GM18508 (cell line): Measurements from ENCODE around the gene DNAH8.

ENCODE experiments used
- ATAC-seq: cut with Tn5 transposase; IDR thresholded peaks from one replicate; pipeline ENCODE4 v1.9.1; 2021; ENCODE audit warnings: moderate number of reproducible peaks; ENCODE audit not compliant: insufficient read depth, unreplicated experiment

Gene DNAH8

DNA sequence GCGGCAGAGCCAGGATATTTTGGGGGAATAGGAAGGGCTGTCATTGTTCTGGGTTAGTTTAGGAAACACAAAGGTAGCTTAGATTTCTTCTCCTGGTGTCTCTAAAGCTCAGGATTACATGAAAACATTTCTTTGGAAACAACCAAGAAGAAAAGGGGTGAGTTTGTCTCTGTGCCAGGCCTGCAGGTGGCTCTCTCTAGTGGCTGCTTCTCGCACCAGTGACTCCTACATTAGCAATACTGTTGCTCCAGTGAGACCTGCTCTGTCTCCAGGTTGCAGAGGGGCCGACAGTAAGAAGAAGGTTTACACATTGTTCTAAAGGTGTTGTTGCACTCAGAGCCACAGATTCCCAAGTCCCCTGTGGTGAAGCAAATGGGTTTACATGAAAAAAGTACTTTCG lies 228.9 kb downstream of the DNAH8 start:
- no peak for ATAC-seq

DNA sequence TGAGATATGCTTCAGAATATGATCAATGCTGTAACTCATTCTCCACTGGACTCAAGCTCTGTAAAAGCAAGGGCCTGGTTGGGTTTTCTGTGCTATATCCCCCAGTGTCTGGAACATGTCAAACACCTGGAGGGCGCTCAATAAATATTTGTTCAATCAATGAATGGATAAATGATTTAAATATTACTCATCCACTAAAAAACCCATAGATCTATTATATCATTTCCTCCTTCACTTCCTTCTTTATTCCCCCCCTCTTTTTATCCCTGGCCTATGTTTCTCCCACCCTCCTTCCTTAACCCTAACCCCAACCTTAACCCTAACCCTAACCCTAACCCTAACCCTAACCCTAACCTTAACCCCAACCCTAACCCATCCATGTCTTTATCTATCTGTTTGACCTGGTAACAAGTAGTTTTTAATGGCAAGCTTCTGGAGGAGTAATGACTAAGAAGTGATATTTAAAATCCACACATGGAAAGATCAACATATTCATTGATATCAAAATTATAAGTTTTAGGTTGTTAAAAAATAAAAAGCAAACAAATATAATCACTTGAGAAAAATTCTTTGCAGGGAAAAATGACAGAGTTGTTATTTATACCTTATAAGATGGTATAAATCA lies 229.7 kb downstream of the DNAH8 start:
- ATAC-seq = no peak

GRCh38 chr6:38955861-38956260 lies 240.8 kb downstream of the DNAH8 start:
- ATAC-seq = no peak

DNA sequence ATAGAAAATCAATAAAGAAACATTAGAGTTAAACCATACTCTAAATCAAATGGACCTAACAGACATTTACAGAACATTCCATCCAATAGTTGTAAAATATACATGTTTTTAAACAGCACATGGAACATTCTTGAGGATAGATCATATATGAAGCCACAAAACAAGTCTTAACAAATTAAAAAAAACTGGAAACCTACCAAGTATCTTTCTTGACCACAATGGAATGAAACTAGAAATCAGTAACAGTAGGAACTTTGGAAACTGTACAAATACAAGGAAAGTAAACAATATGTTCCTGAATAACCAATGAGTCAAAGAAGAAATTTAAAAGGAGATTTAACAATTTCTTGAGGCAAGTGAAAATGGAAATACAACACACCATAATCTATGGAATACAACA lies 242.3 kb downstream of the DNAH8 start:
- no peak for ATAC-seq

DNA sequence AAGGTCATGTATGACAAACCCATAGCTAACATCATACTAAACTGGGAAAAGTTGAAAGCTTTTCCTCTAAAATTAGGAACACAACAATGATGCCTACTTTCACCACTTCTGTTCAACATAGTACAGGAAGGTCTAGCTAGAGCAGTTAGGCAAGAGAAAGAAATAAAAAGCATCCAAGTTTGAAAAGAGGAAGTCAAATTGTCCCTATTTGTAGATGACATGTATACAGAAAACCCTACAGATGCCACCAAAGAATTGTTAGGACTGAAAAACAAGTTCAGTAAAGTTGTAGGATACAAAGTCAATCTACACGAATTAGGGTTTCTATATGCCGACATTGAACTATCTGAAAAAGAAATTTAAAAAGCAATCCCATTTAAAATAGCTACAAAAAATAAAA lies 244.0 kb downstream of the DNAH8 start:
- ATAC-seq = no peak

DNA sequence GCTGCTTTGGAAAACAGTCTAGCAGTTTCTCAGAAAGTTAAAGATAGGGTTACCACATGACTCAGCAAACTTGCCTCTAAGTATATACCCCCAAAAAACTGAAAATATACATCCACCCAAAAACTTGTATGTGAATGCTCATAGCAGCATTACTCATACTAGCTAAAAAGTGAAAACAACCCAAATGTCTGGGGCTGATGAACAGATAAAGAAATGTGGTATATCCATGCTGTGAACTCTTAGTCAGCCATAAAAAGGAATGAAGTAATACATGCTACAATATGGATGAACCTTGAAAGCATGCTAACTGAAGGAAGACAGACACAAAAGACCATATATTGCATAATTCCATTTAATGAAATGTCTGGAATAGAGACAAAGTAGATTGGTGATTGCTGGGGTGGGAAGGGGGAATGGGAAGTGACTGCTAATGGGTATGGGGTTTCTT lies 253.6 kb downstream of the DNAH8 start:
- no peak for ATAC-seq

- ATAC-seq = no peak
Measured at GRCh38 chr6:38973178-38974057, 258.3 kb downstream of the DNAH8 start.

DNA sequence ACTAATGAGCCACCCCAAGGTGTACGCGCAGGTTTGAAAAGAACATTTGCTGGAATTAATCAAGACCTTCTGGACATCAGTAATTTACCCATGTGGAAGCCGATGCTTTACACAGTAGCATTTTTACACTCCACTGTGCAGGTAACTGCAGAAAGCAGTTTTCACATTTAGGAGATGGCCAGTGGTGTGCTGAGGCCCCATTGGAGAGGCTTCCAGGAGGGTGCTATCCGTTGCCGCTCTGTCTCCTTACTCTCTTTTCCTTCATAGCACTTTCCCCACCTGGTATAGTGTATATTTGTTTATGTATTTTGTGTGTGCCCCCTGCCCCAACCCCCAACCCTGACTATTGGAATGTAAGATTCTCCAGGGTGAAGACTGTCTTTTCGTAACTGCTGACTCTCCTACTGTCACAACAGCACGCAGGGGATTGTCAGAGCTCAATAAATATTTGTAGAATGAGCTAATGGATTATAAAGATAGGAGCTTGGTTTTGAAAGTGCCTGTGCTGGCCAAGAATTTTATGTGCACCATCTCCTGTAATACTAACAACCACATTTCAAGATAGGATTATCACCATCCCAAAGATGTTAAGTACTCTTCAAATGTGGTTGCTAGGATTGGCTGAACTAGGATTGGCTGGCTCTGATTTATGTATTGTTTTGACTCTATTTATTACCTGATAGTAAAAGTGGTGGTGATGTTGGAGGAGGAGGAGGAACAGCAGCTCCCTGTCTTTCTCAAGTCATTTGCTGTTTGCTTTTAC lies 259.5 kb downstream of the DNAH8 start:
- no peak for ATAC-seq

DNA sequence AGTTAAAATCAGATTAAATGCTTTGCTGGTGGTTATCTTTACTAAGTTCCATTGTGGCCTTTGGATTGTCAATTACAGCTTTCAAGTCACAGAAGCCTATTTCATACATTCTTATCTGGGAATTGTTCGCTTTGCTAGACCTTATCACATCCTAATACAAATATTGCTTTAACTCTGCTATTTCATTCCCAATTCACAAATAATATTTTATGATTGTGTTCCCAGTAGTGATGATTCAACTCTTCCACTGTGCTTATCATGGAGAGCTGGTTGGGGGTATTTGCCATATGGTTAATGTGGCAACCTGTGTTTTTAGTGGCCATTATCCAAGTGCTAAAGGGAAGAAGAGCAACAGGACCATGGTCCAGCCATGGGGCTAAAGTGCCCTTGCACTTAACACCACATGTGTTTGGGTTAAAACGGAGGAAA lies 260.5 kb downstream of the DNAH8 start:
- ATAC-seq = no peak

- no peak for ATAC-seq
Measured at GRCh38 chr6:38976051-38976450, 260.9 kb downstream of the DNAH8 start.

- ATAC-seq = no peak
Measured at GRCh38 chr6:38976801-38977500, 261.8 kb downstream of the DNAH8 start.

DNA sequence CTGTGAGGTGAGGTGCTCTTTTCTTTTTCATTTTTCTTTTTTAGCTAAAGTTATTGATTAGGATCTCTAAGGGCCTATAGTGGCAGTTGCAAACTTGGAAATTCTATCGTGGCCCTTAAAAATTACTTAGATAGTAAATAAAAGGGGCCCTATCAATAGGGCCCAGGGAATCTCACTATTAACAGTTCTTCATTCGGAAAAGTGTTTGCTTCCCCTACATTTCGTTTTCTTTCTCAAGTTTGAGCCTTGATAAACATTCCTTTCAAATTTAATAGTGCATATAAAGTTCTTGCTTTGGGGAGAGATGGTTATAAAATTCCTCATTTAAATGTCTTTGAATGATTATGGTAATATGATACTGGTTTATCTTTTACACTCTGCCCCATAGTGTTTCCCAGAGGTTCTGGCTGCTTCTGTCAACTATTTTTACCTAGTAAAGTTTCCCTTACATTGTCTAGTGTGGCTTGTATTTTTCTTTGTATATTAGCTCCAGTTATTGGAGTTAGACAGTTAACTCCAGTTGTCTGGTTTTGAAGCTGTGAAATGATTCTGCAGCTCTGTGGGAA lies 263.1 kb downstream of the DNAH8 start:
- ATAC-seq = no peak

DNA sequence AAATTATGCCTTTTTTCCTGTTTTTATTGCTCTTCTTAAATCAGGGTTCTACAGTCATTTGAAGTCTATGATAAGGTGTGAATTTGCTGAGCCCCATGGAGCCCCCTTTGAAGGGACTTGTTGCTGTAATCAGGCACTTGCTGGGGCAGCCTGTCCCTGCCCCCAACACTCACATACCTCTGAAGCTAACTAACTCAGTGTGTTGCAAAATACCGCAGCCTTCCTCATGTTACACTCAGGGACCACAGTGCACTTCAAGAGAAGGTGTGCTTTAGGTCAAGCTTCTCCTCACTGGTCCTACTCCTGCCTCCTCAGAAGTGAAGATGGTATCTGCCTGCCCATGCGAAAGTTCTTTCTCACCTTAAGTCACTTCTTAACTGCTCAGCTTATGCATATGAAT lies 267.4 kb downstream of the DNAH8 start:
- no peak for ATAC-seq

- ATAC-seq = no peak
Measured at GRCh38 chr6:38984723-38985122, 269.6 kb downstream of the DNAH8 start.

DNA sequence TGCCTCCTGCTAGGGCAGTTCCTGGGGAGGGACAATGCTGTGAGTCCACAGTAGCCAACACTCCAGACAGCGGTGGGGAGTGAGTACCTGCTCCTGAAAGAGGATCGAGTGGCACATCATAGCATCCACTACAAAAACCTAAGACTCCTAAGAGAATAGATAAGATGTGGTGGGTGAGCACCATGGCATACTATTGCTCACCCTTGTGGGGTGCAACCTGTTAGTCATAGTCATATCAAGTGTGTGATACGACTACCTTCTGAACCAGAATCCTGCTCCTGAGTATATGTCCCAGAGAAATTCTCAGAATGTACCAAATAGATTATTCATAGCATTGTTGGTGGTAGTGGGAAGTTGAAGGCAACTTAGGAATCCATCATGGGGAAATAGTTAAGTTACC lies 270.7 kb downstream of the DNAH8 start:
- ATAC-seq = no peak

DNA sequence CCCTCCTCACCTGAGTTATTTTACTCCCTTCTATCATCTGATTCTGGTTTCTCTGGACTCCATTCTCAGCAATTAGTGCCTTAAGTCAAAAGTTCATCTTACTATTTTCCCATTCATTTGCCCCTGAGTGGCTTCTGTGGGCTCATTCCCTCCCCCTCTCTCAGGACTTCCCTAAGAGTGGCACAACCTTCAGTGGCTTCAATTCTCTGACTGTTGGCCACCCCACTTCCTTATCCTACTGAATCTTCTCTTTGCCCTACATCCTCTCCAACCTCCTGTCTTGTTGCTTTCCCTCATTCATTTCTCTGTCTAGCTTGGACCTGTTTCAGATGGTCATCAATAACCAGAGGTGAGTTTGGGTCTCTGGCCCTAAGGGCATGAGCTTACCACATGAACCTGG lies 272.4 kb downstream of the DNAH8 start:
- ATAC-seq = no peak

GRCh38 chr6:38988736-38989449 lies 273.8 kb downstream of the DNAH8 start:
- ATAC-seq = no peak

- ATAC-seq = no peak
Measured at GRCh38 chr6:38990475-38990874, 275.4 kb downstream of the DNAH8 start.

DNA sequence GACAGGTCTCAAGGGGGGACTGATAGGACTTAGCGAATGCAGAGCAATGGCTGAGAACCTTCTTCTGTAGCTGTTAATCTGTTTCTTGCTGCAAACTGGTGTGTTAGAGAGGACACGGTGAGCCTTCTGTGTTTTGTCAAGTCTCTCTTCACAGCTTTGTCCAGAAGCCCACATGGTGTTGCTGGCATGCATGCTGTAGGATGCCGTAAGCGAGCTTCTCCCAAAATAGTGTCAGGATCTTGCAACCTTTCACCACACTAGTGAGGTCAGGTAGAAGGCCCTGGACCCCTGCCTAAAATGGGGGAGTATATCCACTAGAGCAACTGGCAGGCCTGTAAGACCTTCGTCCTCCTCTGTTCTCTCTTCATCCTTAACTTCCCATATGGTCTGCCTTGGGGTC lies 281.6 kb downstream of the DNAH8 start:
- ATAC-seq = no peak
